Measurements from ENCODE around the gene ROPN1B.

- no peak for TF ChIP-seq CTCF (IDR thresholded peaks at IDR 0.05)
- no peak for TF ChIP-seq POLR2A (IDR thresholded peaks at IDR 0.05)
- no peak for TF ChIP-seq EP300 (IDR thresholded peaks at IDR 0.05)
These were observed 3.5 kb upstream of the ROPN1B start for GRCh38 chr3:125965505-125965904.
